ENCODE measurements around the gene GPR35. TPM values are rescaled to one million over a fixed set of nuclear protein-coding genes. Genes with fewer than 3 reads are reported as not detected.
A peak's percentile ranks its signal among the peaks of the same experiment; 100 is the strongest.

GPR35 gene
- total and polyA plus RNA-seq, 2 of the 13 experiments (the other 11 are each of a cell fraction or from before 2014, with no cell fraction given), result 27.1 to 44.2 TPM

- TF ChIP-seq ZBTB26 (CRISPR knock-in tag; IDR thresholded peaks at IDR 0.05; ENCODE audit: borderline replicate concordance), result 0 out of 2 replicates have a peak, but pooled peaks have one; percentile 22
- peak; percentile 37 for TF ChIP-seq AGO2 (optimal IDR thresholded peaks at IDR 0.05; ENCODE audit: low read depth, low read length)
- TF ChIP-seq XBP1 (CRISPR knock-in tag; IDR thresholded peaks at IDR 0.05), result no peak
- no peak for TF ChIP-seq MZF1 (CRISPR knock-in tag; IDR thresholded peaks at IDR 0.05; ENCODE audit: borderline replicate concordance)
- no peak for TF ChIP-seq NAIF1 (CRISPR knock-in tag; IDR thresholded peaks at IDR 0.05; ENCODE audit: borderline replicate concordance)
- peak; percentile 85 for TF ChIP-seq ZNF263 (CRISPR knock-in tag; IDR thresholded peaks at IDR 0.05)
- TF ChIP-seq AKAP8 (CRISPR knock-in tag; IDR thresholded peaks at IDR 0.05), result no peak
- TF ChIP-seq, protein P1, sequence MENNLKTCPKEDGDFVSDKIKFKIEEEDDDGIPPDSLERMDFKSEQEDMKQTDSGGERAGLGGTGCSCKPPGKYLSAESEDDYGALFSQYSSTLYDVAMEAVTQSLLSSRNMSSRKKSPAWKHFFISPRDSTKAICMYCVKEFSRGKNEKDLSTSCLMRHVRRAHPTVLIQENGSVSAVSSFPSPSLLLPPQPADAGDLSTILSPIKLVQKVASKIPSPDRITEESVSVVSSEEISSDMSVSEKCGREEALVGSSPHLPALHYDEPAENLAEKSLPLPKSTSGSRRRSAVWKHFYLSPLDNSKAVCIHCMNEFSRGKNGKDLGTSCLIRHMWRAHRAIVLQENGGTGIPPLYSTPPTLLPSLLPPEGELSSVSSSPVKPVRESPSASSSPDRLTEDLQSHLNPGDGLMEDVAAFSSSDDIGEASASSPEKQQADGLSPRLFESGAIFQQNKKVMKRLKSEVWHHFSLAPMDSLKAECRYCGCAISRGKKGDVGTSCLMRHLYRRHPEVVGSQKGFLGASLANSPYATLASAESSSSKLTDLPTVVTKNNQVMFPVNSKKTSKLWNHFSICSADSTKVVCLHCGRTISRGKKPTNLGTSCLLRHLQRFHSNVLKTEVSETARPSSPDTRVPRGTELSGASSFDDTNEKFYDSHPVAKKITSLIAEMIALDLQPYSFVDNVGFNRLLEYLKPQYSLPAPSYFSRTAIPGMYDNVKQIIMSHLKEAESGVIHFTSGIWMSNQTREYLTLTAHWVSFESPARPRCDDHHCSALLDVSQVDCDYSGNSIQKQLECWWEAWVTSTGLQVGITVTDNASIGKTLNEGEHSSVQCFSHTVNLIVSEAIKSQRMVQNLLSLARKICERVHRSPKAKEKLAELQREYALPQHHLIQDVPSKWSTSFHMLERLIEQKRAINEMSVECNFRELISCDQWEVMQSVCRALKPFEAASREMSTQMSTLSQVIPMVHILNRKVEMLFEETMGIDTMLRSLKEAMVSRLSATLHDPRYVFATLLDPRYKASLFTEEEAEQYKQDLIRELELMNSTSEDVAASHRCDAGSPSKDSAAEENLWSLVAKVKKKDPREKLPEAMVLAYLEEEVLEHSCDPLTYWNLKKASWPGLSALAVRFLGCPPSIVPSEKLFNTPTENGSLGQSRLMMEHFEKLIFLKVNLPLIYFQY (CRISPR knock-in tag; IDR thresholded peaks at IDR 0.05; ENCODE audit: borderline replicate concordance), result no peak
- TF ChIP-seq THRA (CRISPR knock-in tag; IDR thresholded peaks at IDR 0.05; ENCODE audit: borderline replicate concordance), result no peak
- TF ChIP-seq ESRRA (CRISPR knock-in tag; IDR thresholded peaks at IDR 0.05; ENCODE audit: low read depth), result no peak
- TF ChIP-seq ZNF253 (CRISPR knock-in tag; IDR thresholded peaks at IDR 0.05; ENCODE audit: borderline replicate concordance), result peak; percentile 79; the same call in 1 of the 2 replicates
- 0 out of 2 replicates have a peak, but pooled peaks have one; percentile 14 for TF ChIP-seq ZSCAN25 (CRISPR knock-in tag; IDR thresholded peaks at IDR 0.05)
- no peak for TF ChIP-seq GTF2F1 (IDR thresholded peaks at IDR 0.05; ENCODE audit: low read length)
- 0 out of 2 replicates have a peak, but pooled peaks have one; percentile 54 for TF ChIP-seq CENPT (CRISPR knock-in tag; IDR thresholded peaks at IDR 0.05; ENCODE audit: low read depth)
- TF ChIP-seq GLMP (CRISPR knock-in tag; IDR thresholded peaks at IDR 0.05; ENCODE audit: borderline replicate concordance), result no peak
- 0 out of 2 replicates have a peak, but pooled peaks have one; percentile 47 for TF ChIP-seq MEF2D (CRISPR knock-in tag; IDR thresholded peaks at IDR 0.05)
- no peak for TF ChIP-seq SMARCE1 (IDR thresholded peaks at IDR 0.05; ENCODE audit: borderline replicate concordance)
- no peak for TF ChIP-seq ZFP62 (CRISPR knock-in tag; IDR thresholded peaks at IDR 0.05)
- TF ChIP-seq ZNF768 (CRISPR knock-in tag; IDR thresholded peaks at IDR 0.05), result 0 out of 2 replicates have a peak, but pooled peaks have one; percentile 18
- no peak for TF ChIP-seq EEA1 (CRISPR knock-in tag; IDR thresholded peaks at IDR 0.05; ENCODE audit: borderline replicate concordance)
- TF ChIP-seq ZBTB7B (CRISPR knock-in tag; IDR thresholded peaks at IDR 0.05), result no peak
- TF ChIP-seq ZNF569 (CRISPR knock-in tag; IDR thresholded peaks at IDR 0.05; ENCODE audit: borderline replicate concordance), result no peak
Observed at GRCh38 chr2:240605867-240606743, 19.2 kb upstream of the GPR35 start (continued).
